Mesothelial cell of epicardium (in vitro differentiated cells): ENCODE measurements around the gene TTC28. TPM values are rescaled to one million over a fixed set of nuclear protein-coding genes. Genes with fewer than 3 reads are reported as not detected.

Source experiments
- DNase-seq, 2 experiments: peaks; one replicate each; pipeline ENCODE4 v3.0.0; 2021; ENCODE audit warnings: low spot score in 2 of 2; ENCODE audit not compliant: unreplicated experiment in 2 of 2
- H3K27ac Mint-ChIP-seq: 2 replicates; pipeline ENCODE4 v1.8.0; 2021; ENCODE audit warnings: mixed read lengths
- H3K27me3 Mint-ChIP-seq: 2 replicates; pipeline ENCODE4 v1.8.0; 2021; ENCODE audit warnings: low read depth, mixed read lengths
- H3K36me3 Mint-ChIP-seq: 2 replicates; pipeline ENCODE4 v1.8.0; 2021; ENCODE audit warnings: mixed read lengths
- H3K4me1 Mint-ChIP-seq: 2 replicates; pipeline ENCODE4 v1.8.0; 2021; ENCODE audit warnings: mixed read lengths
- H3K4me3 Mint-ChIP-seq: 2 replicates; pipeline ENCODE4 v1.8.0; 2021; ENCODE audit warnings: mild to moderate bottlenecking, moderate library complexity, mixed read lengths
- H3K9me3 Mint-ChIP-seq: 2 replicates; pipeline ENCODE4 v1.8.0; 2021; ENCODE audit warnings: mixed read lengths
- total RNA-seq: library from RNA; stranded (reverse); gene quantifications from 3 replicates; pipeline ENCODE4 v1.2.1, GENCODE V29; 2021
- TF ChIP-seq, protein P1 (sequence below): fragments of 200-600 bp; sonication (generic); IDR thresholded peaks from one replicate; pipeline ENCODE4 v1.5.0; 2021; ENCODE audit warnings: antibody characterized with exemption; ENCODE audit not compliant: unreplicated experiment

The TTC28 gene
- total RNA-seq, 1 donor from 2014 or later: 95.9 TPM

DNA sequence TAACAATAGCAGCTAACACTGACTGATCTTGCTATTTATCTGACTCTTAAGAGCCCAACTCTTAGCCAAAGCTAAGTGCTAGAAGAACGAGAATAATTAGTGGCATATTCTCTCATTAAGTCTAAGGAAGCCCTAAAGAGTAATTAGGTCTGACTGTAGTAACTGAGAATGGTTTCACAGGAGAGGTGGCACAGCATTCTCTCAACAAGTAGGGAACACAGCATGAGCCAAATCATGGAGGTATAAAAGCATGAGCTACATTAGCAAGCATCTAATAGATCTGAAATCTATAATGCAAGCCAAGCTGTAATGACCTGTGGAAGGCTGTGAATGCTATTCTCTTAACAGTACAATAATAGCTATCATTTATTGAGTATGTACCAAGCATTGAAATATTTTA is 230.6 kb downstream of the TTC28 start:
- no peak overlapping the region for H3K4me3 Mint-ChIP-seq
- TF ChIP-seq, protein P1, sequence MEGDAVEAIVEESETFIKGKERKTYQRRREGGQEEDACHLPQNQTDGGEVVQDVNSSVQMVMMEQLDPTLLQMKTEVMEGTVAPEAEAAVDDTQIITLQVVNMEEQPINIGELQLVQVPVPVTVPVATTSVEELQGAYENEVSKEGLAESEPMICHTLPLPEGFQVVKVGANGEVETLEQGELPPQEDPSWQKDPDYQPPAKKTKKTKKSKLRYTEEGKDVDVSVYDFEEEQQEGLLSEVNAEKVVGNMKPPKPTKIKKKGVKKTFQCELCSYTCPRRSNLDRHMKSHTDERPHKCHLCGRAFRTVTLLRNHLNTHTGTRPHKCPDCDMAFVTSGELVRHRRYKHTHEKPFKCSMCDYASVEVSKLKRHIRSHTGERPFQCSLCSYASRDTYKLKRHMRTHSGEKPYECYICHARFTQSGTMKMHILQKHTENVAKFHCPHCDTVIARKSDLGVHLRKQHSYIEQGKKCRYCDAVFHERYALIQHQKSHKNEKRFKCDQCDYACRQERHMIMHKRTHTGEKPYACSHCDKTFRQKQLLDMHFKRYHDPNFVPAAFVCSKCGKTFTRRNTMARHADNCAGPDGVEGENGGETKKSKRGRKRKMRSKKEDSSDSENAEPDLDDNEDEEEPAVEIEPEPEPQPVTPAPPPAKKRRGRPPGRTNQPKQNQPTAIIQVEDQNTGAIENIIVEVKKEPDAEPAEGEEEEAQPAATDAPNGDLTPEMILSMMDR: no peak
- peaks cover 4% of the 10 kb centered on the region for H3K36me3 Mint-ChIP-seq
- no peak overlapping the region for H3K27ac Mint-ChIP-seq
- peaks cover 13% of the 10 kb centered on the region for H3K9me3 Mint-ChIP-seq
- H3K4me1 Mint-ChIP-seq: no peaks in the 10 kb centered on the region
- DNase-seq: no peak
- no peaks in the 10 kb centered on the region for H3K27me3 Mint-ChIP-seq

DNA sequence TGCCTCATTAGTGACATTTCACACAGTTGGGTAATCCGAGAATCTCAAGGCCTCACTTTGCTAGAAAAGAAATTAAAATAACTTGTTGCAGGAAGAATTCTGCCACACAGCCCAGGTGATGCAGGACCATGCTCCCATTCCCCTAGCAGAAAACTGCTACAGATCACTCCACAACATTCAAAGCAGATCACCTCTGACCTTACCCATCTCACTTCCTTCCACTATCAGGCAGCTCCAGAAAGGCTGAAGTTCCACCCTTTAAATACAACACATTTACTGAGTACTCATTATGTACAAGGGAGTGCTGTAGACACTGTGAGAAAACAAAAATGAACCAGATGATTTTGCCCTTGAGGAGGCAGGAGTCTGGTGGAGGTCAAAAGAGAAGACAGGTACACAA is 231.0 kb downstream of the TTC28 start:
- Mint-ChIP-seq H3K36me3 (peaks cover 4% of the 10 kb centered on the region), H3K27me3 (no peaks in the 10 kb centered on the region), H3K9me3 (peaks cover 13% of the 10 kb centered on the region), H3K27ac (no peak overlapping the region), H3K4me3 (no peak overlapping the region), H3K4me1 (peaks cover under 1% of the 10 kb centered on the region)
- TF ChIP-seq, protein P1: no peak
- DNase-seq: no peak

DNA sequence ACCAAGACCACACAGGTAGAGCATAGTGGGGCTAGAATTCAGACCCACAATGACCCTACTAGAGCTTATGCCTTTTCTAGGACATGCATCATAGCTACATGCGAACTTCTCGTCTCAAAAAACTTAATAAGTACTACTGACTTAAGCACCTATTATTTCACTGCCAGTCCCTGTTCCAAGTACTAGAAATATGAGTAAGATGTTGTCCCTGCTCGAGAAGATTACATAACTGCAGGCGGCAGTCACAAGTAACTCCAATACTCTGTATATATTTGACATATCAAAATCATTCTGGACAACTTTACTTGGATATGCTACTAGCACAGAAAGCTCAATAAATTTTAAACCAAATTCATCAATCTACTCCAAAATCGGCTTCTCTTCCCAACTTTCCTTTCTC is 235.0 kb downstream of the TTC28 start:
- H3K9me3 Mint-ChIP-seq: no peaks in the 10 kb centered on the region
- H3K4me3 Mint-ChIP-seq: no peak overlapping the region
- peaks cover 22% of the 10 kb centered on the region for H3K4me1 Mint-ChIP-seq
- H3K36me3 Mint-ChIP-seq: no peaks in the 10 kb centered on the region
- TF ChIP-seq, protein P1: no peak
- DNase-seq: no peak
- no peak overlapping the region for H3K27ac Mint-ChIP-seq
- H3K27me3 Mint-ChIP-seq: no peaks in the 10 kb centered on the region

DNA sequence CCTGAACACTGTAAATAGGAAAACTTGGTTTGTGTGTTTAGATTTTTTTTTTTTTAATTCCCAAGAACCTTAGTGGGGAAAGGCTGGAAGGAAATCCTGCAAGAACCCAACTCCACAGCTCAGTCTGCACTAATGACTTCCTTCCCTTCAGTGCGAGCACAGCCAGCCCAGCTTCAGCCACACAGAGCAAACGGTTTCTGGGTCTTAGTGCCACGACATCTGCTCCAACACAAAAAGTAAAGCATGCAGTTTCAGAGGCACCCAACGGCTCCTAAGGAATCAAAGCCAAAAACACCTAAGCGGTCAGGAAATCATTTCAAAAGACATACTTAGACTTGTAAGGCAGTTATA is 236.1 kb downstream of the TTC28 start:
- Mint-ChIP-seq H3K4me1 (peaks cover 29% of the 10 kb centered on the region), H3K9me3 (no peaks in the 10 kb centered on the region), H3K27ac (peak overlapping the region; percentile 93), H3K4me3 (peak overlapping the region; percentile 90), H3K36me3 (no peaks in the 10 kb centered on the region), H3K27me3 (no peaks in the 10 kb centered on the region)
- TF ChIP-seq, protein P1: no peak
- DNase-seq: peak; percentile 29 to 46

DNA sequence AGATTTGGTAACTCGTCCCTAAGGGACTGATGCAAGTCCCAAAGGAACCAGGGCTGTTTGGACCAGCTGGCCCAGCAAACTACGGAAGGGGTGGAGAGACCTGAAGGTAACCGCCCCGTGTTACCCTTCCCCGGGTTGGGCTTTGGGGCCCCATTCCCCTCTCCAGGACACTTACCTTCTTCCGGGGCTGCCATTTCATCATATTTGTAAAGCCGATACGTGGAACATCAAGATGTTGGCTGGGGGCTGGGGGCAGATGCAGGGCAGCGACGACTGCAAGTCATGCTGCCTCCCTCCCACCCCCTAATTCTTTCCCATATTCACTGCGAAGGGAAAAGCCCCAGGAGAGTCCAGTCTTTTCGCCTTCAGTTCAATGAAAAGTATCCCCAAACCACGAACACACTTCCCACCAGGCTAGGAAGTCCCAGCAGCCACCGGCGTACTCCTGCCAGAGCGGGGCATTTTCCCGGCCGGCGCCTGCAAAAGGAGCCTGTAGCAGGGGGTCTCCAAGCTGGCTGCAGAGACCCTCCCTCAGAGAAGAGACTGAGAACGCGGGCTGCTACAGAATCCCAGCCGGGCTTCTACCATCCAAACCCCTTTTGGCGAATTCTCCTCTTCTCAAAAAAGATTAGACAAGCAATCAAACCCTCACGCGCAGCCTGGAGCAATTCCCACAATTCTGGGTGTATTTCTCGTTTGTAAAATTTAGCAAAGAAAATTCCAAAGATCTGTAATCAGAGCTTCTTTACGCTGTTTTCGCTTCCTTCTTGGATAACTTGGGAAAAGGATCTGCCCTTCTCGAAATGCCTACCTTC is 236.7 kb downstream of the TTC28 start:
- peak in 1 of 2 experiments; percentile 50 for DNase-seq
- TF ChIP-seq, protein P1: no peak
- Mint-ChIP-seq H3K9me3 (no peaks in the 10 kb centered on the region), H3K4me1 (peaks cover 35% of the 10 kb centered on the region), H3K4me3 (peak overlapping the region; percentile 90), H3K36me3 (no peaks in the 10 kb centered on the region), H3K27ac (peak overlapping the region; percentile 93), H3K27me3 (no peaks in the 10 kb centered on the region)
